ENCODE results near the gene HDHD2. TPM values are rescaled to one million over a fixed set of nuclear protein-coding genes. Genes with fewer than 3 reads are reported as not detected.
A peak's percentile ranks its signal among the peaks of the same experiment; 100 is the strongest.
"Not testable (repeated sequence)": the region's sequence is repeated elsewhere in the genome, so short reads cannot be mapped to it uniquely, and the experiment has no call there.

The HDHD2 gene
- total RNA-seq (34.1 TPM), polyA plus RNA-seq (43.0 TPM)
- long read RNA-seq, donor 1, partial matches to known transcripts, result 0 of 3 reads
- long read RNA-seq, donor 1, other reads (novel, unspliced or antisense), result 0 of 3 reads
- long read RNA-seq, donor 2, transcript HDHD2-206 (1 exons, 3,229 nt), result minor isoform, 7 of 40 reads
- long read RNA-seq, donor 2, transcript HDHD2-201 (7 exons, 2,212 nt), result major isoform, 26 of 40 reads
- long read RNA-seq, donor 2, transcript HDHD2-205 (7 exons, 2,224 nt), result minor isoform, 6 of 40 reads
- long read RNA-seq, donor 2, partial matches to known transcripts, result 0 of 40 reads
- long read RNA-seq, donor 2, other reads (novel, unspliced or antisense), result 0 of 40 reads
- long read RNA-seq, donor 3, transcript HDHD2-201 (7 exons, 2,212 nt), result major isoform, 21 of 29 reads
- long read RNA-seq, donor 3, partial matches to known transcripts, result 0 of 29 reads
- long read RNA-seq, donor 3, other reads (novel, unspliced or antisense), result 0 of 29 reads
- long read RNA-seq, donor 4, transcript HDHD2-206 (1 exons, 3,229 nt), result major isoform, 5 of 8 reads
- long read RNA-seq, donor 4, partial matches to known transcripts, result 0 of 8 reads
- long read RNA-seq, donor 4, other reads (novel, unspliced or antisense), result 0 of 8 reads
- long read RNA-seq, donor 5, transcript HDHD2-205 (7 exons, 2,224 nt), result minor isoform, 5 of 36 reads
- long read RNA-seq, donor 5, transcript HDHD2-206 (1 exons, 3,229 nt), result minor isoform, 6 of 36 reads
- long read RNA-seq, donor 5, transcript HDHD2-201 (7 exons, 2,212 nt), result major isoform, 17 of 36 reads
- long read RNA-seq, donor 5, partial matches to known transcripts, result 8 of 36 reads
- long read RNA-seq, donor 5, other reads (novel, unspliced or antisense), result 0 of 36 reads
- long read RNA-seq, donor 6, transcript HDHD2-201 (7 exons, 2,212 nt), result major isoform, 9 of 24 reads
- long read RNA-seq, donor 6, transcript HDHD2-205 (7 exons, 2,224 nt), result minor isoform, 5 of 24 reads
- long read RNA-seq, donor 6, partial matches to known transcripts, result 7 of 24 reads
- long read RNA-seq, donor 6, other reads (novel, unspliced or antisense), result 0 of 24 reads
- long read RNA-seq, donor 7, transcript HDHD2-206 (1 exons, 3,229 nt), result minor isoform, 5 of 29 reads
- long read RNA-seq, donor 7, transcript HDHD2-201 (7 exons, 2,212 nt), result major isoform, 22 of 29 reads
- long read RNA-seq, donor 7, partial matches to known transcripts, result 0 of 29 reads
- long read RNA-seq, donor 7, other reads (novel, unspliced or antisense), result 0 of 29 reads
- long read RNA-seq, donor 8, transcript HDHD2-201 (7 exons, 2,212 nt), result major isoform, 7 of 12 reads
- long read RNA-seq, donor 8, partial matches to known transcripts, result 0 of 12 reads
- long read RNA-seq, donor 8, other reads (novel, unspliced or antisense), result 0 of 12 reads
- long read RNA-seq, donor 9, transcript HDHD2-201 (7 exons, 2,212 nt), result major isoform, 12 of 16 reads
- long read RNA-seq, donor 9, partial matches to known transcripts, result 0 of 16 reads
- long read RNA-seq, donor 9, other reads (novel, unspliced or antisense), result 0 of 16 reads
- long read RNA-seq, donor 10, transcript HDHD2-201 (7 exons, 2,212 nt), result major isoform, 8 of 13 reads
- long read RNA-seq, donor 10, partial matches to known transcripts, result 0 of 13 reads
- long read RNA-seq, donor 10, other reads (novel, unspliced or antisense), result 0 of 13 reads

GRCh38 chr18:47150029-47150823 lies at the start of gene HDHD2:
Gene HDHD2, minus strand, starts transcription at chr18:47150500. Its CDS starts 14,061 bp downstream, at chr18:47136439.
- H3K27ac ChIP-seq (ENCODE audit: low read depth in 1 of 2, low read length in 1 of 2), result peak within 1 kb of the TSS; percentile 55 to 85
- H3K4me3 ChIP-seq (ENCODE audit: low read length in 2 of 2), result peak within 1 kb of the TSS; percentile 74 to 83
- DNase-seq (ENCODE audit: low read depth in 6 of 9, low spot score in 9 of 9), result peak; percentile 37 to 83 (median 62)
- WGBS, result under 1% methylated on average over 70 of the region's 70 CpGs
- no peaks in the 10 kb centered on the region for H3K9me3 ChIP-seq (ENCODE audit: control insufficient read depth in 2 of 2, insufficient read depth in 1 of 2, low read length in 1 of 2)
- H3K27me3 ChIP-seq (ENCODE audit: control insufficient read depth in 2 of 2, insufficient read depth in 1 of 2, low read length in 1 of 2), result no peaks in the 10 kb centered on the region
- peaks cover 10 to 12% of the 10 kb centered on the region in 2 donors for H3K4me1 ChIP-seq (ENCODE audit: control insufficient read depth in 2 of 2, insufficient read depth in 2 of 2, low read length in 2 of 2)
- H3K36me3 ChIP-seq (ENCODE audit: control insufficient read depth in 2 of 2, insufficient read depth in 2 of 2, low read length in 1 of 2), result peaks cover 5 to 7% of the 10 kb centered on the region in 2 donors

- 86% methylated on average over 3 of the region's 3 CpGs for WGBS
- H3K36me3 ChIP-seq (ENCODE audit: control insufficient read depth in 2 of 2, insufficient read depth in 2 of 2, low read length in 1 of 2); H3K27ac ChIP-seq (ENCODE audit: low read depth in 1 of 2, low read length in 1 of 2); H3K9me3 ChIP-seq (ENCODE audit: control insufficient read depth in 2 of 2, insufficient read depth in 1 of 2, low read length in 1 of 2); H3K4me3 ChIP-seq (ENCODE audit: low read length in 2 of 2); H3K4me1 ChIP-seq (ENCODE audit: control insufficient read depth in 2 of 2, insufficient read depth in 2 of 2, low read length in 2 of 2); H3K27me3 ChIP-seq (ENCODE audit: control insufficient read depth in 2 of 2, insufficient read depth in 1 of 2, low read length in 1 of 2); DNase-seq (ENCODE audit: low read depth in 6 of 9, low spot score in 9 of 9): not testable (repeated sequence)
Observed at GRCh38 chr18:47195961-47196360, 45.7 kb upstream of the HDHD2 start.

GRCh38 chr18:47191961-47192360 lies 41.7 kb upstream of the HDHD2 start:
- H3K4me3 ChIP-seq (ENCODE audit: low read length in 2 of 2), result no peak overlapping the region
- 95% methylated on average over 2 of the region's 2 CpGs for WGBS
- no peaks in the 10 kb centered on the region for H3K9me3 ChIP-seq (ENCODE audit: control insufficient read depth in 2 of 2, insufficient read depth in 1 of 2, low read length in 1 of 2)
- no peaks in the 10 kb centered on the region for H3K27me3 ChIP-seq (ENCODE audit: control insufficient read depth in 2 of 2, insufficient read depth in 1 of 2, low read length in 1 of 2)
- no peaks in the 10 kb centered on the region for H3K36me3 ChIP-seq (ENCODE audit: control insufficient read depth in 2 of 2, insufficient read depth in 2 of 2, low read length in 1 of 2)
- H3K27ac ChIP-seq (ENCODE audit: low read depth in 1 of 2, low read length in 1 of 2), result no peak overlapping the region
- no peaks in the 10 kb centered on the region for H3K4me1 ChIP-seq (ENCODE audit: control insufficient read depth in 2 of 2, insufficient read depth in 2 of 2, low read length in 2 of 2)
- DNase-seq (ENCODE audit: low read depth in 6 of 9, low spot score in 9 of 9), result no peak

- no peak overlapping the region for H3K27ac ChIP-seq (ENCODE audit: low read depth in 1 of 2, low read length in 1 of 2)
- H3K36me3 ChIP-seq (ENCODE audit: control insufficient read depth in 2 of 2, insufficient read depth in 2 of 2, low read length in 1 of 2), result no peaks in the 10 kb centered on the region
- no peak for DNase-seq (ENCODE audit: low read depth in 6 of 9, low spot score in 9 of 9)
- WGBS, result 84% methylated on average over 7 of the region's 7 CpGs
- H3K9me3 ChIP-seq (ENCODE audit: control insufficient read depth in 2 of 2, insufficient read depth in 1 of 2, low read length in 1 of 2), result peaks cover 4 to 9% of the 10 kb centered on the region in 2 donors
- no peaks in the 10 kb centered on the region for H3K4me1 ChIP-seq (ENCODE audit: control insufficient read depth in 2 of 2, insufficient read depth in 2 of 2, low read length in 2 of 2)
- H3K4me3 ChIP-seq (ENCODE audit: low read length in 2 of 2), result no peak overlapping the region
- no peaks in the 10 kb centered on the region for H3K27me3 ChIP-seq (ENCODE audit: control insufficient read depth in 2 of 2, insufficient read depth in 1 of 2, low read length in 1 of 2)
Observed at GRCh38 chr18:47187721-47188120, 37.4 kb upstream of the HDHD2 start.

GRCh38 chr18:47184419-47185050 lies 34.2 kb upstream of the HDHD2 start:
- no peaks in the 10 kb centered on the region for H3K27me3 ChIP-seq (ENCODE audit: control insufficient read depth in 2 of 2, insufficient read depth in 1 of 2, low read length in 1 of 2)
- 91% methylated on average over 5 of the region's 5 CpGs for WGBS
- peak in 3 of 9 donors; percentile 7 to 38 (median 7) for DNase-seq (ENCODE audit: low read depth in 6 of 9, low spot score in 9 of 9)

GRCh38 chr18:47182156-47182555 lies 31.9 kb upstream of the HDHD2 start:
- DNase-seq (ENCODE audit: low read depth in 6 of 9, low spot score in 9 of 9); H3K27me3 ChIP-seq (ENCODE audit: control insufficient read depth in 2 of 2, insufficient read depth in 1 of 2, low read length in 1 of 2): not testable (repeated sequence)

More at GRCh38 chr18:47184419-47185050, 34.2 kb upstream of the HDHD2 start:
- Histone ChIP-seq H3K9me3 (ENCODE audit: control insufficient read depth in 2 of 2, insufficient read depth in 1 of 2, low read length in 1 of 2) (peaks cover 4 to 9% of the 10 kb centered on the region in 2 donors), H3K4me3 (ENCODE audit: low read length in 2 of 2) (no peak overlapping the region), H3K4me1 (ENCODE audit: control insufficient read depth in 2 of 2, insufficient read depth in 2 of 2, low read length in 2 of 2) (no peaks in the 10 kb centered on the region), H3K27ac (ENCODE audit: low read depth in 1 of 2, low read length in 1 of 2) (no peak overlapping the region), H3K36me3 (ENCODE audit: control insufficient read depth in 2 of 2, insufficient read depth in 2 of 2, low read length in 1 of 2) (no peaks in the 10 kb centered on the region)

GRCh38 chr18:47180765-47181164 lies 30.5 kb upstream of the HDHD2 start:
- H3K27me3 ChIP-seq (ENCODE audit: control insufficient read depth in 2 of 2, insufficient read depth in 1 of 2, low read length in 1 of 2), result no peaks in the 10 kb centered on the region
- no peak overlapping the region for H3K27ac ChIP-seq (ENCODE audit: low read depth in 1 of 2, low read length in 1 of 2)
- no peaks in the 10 kb centered on the region for H3K36me3 ChIP-seq (ENCODE audit: control insufficient read depth in 2 of 2, insufficient read depth in 2 of 2, low read length in 1 of 2)
- H3K4me3 ChIP-seq (ENCODE audit: low read length in 2 of 2), result no peak overlapping the region
- peaks cover 4 to 9% of the 10 kb centered on the region in 2 donors for H3K9me3 ChIP-seq (ENCODE audit: control insufficient read depth in 2 of 2, insufficient read depth in 1 of 2, low read length in 1 of 2)
- no peaks in the 10 kb centered on the region for H3K4me1 ChIP-seq (ENCODE audit: control insufficient read depth in 2 of 2, insufficient read depth in 2 of 2, low read length in 2 of 2)
- DNase-seq (ENCODE audit: low read depth in 6 of 9, low spot score in 9 of 9), result no peak
- WGBS, result 92% methylated on average over 3 of the region's 3 CpGs

More at GRCh38 chr18:47182156-47182555, 31.9 kb upstream of the HDHD2 start:
- not testable (repeated sequence) for H3K4me3 ChIP-seq (ENCODE audit: low read length in 2 of 2); H3K36me3 ChIP-seq (ENCODE audit: control insufficient read depth in 2 of 2, insufficient read depth in 2 of 2, low read length in 1 of 2); H3K9me3 ChIP-seq (ENCODE audit: control insufficient read depth in 2 of 2, insufficient read depth in 1 of 2, low read length in 1 of 2); H3K4me1 ChIP-seq (ENCODE audit: control insufficient read depth in 2 of 2, insufficient read depth in 2 of 2, low read length in 2 of 2); H3K27ac ChIP-seq (ENCODE audit: low read depth in 1 of 2, low read length in 1 of 2)
- WGBS, result 90% methylated on average over 5 of the region's 5 CpGs
